ENCODE data around the gene IL22RA1.

The IL22RA1 gene

GRCh38 chr1:24168245-24168644 is 25.3 kb upstream of the IL22RA1 start:
- in situ Hi-C loops (cut with HindIII; ENCODE audit: low sequenced_read_pairs) = no loop called here

DNA sequence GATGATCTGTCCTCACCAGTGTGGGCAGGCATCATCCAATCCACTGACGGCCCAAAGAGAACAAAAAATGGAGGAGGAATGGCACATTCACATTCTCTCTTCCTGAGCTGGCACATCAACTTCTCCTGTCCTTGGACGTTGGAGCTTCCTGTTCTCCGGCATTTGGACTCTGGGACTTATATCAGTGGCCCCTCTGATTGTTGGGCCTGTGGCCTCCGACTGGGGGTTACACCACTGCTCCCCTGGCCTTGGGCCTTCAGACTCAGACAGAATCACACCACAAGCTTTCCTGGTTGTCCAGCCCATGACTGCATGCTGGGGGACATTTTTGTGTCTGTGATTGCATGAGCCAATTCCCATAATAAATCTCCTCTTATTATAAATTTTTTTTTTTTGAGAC is 24.1 kb upstream of the IL22RA1 start:
- in situ Hi-C loops (cut with HindIII; ENCODE audit: low sequenced_read_pairs) = no loop called here

DNA sequence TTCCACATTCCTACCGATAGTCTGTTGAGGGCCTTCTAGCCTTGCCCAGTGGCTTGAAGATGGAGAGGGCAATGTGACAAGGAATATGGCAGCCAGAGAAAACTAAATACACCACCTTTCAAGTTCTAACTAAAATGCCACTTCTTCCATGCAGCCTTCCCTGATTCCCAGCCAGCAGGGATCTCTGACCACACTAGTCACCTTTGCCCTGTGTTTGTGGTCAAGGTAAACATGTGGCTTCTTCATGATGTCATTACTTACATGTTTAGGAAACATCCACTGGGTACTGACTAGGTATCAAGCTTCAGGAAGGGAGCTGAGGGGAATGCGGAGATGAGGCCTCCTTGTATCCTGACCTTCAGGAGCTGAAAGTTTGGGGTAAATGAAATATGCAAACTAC is 22.6 kb upstream of the IL22RA1 start:
- in situ Hi-C loops (cut with HindIII; ENCODE audit: low sequenced_read_pairs) = no loop called here

GRCh38 chr1:24164004-24164403 is 21.1 kb upstream of the IL22RA1 start:
- in situ Hi-C loops (cut with HindIII; ENCODE audit: low sequenced_read_pairs) = no loop called here

- in situ Hi-C loops (cut with HindIII; ENCODE audit: low sequenced_read_pairs) = no loop called here
Measured at GRCh38 chr1:24162201-24162600, 19.3 kb upstream of the IL22RA1 start.

- in situ Hi-C loops (cut with HindIII; ENCODE audit: low sequenced_read_pairs) = no loop called here
Measured at GRCh38 chr1:24161270-24161669, 18.3 kb upstream of the IL22RA1 start.

GRCh38 chr1:24159366-24159765 is 16.4 kb upstream of the IL22RA1 start:
- in situ Hi-C loops (cut with HindIII; ENCODE audit: low sequenced_read_pairs) = no loop called here

- in situ Hi-C loops (cut with HindIII; ENCODE audit: low sequenced_read_pairs) = no loop called here
Measured at GRCh38 chr1:24157918-24158481, 15.1 kb upstream of the IL22RA1 start.

DNA sequence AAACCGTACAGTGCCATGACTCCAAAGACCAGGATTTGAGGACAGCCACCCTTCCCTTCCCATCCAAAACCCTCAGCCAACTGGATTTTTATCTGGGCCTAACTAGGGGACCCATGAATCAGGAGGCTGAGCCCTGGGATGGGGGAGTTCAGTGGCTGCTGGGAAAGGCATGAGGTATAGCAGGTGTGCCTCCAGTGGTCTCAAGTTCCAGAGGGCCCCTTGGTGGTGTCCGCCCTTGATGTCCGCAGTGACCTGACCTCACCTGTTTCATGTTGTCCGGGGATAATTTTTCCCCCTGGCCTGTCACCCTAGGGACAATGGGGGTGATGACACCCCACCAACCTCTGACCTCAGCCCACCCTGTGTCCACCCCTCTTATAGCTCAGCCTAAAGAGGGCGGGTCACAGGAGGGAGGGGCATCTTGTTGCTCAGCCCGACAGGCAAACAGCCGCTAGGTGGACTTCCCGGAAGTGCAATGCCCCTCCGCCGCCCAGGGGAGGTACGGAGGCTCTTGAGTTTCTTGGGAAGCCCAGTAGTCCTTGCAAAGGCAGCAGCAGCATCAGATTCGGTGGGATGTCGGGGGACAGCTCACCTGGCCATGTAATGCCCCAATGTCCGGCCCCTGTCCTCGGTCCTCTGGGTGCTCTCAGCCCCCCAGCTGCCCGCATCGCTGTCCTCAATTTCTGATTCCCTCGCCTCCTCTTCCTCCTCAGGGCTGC is 13.8 kb upstream of the IL22RA1 start:
- in situ Hi-C loops (cut with HindIII; ENCODE audit: low sequenced_read_pairs) = no loop called here

DNA sequence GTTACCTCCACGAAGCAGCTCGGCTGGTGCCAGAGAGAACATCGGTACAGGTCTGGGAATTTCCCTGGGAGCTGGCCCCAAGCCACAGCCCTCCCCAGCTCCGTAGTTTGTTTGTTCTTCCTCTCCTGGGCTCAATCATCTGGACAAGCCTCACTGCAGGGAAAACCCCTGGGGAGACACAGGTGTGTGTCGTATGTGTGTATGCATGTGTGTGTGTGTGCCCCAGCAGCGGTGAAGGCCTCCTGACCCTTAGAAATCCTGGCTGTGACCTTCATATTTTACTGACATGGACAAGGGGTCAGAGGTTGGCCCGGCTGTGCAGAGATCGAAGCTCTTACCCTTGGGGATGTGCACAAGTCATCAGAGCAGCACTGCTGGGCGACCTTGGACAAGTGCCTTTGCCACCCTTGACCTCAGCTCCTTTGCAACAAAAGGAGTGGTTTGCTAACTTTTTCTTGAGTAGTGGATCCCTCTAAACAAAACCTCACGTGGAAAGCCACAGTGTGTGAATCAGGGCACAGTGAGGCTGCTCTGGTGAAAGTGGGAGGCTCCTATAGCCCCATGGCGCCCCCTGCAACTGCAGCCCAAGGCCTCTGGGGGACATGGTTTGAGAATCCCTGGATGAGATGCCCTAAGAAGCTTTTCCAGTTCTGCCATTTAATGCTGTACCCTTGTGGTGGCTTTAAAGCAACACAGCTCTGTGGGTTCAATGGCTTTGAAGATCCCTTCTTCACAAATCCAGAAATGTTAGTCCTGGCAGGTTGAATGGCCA is 12.3 kb upstream of the IL22RA1 start:
- in situ Hi-C loops (cut with HindIII; ENCODE audit: low sequenced_read_pairs) = no loop called here

- in situ Hi-C loops (cut with HindIII; ENCODE audit: low sequenced_read_pairs) = no loop called here
Measured at GRCh38 chr1:24154215-24154614, 11.3 kb upstream of the IL22RA1 start.

GRCh38 chr1:24152631-24153494 is 9.9 kb upstream of the IL22RA1 start:
- in situ Hi-C loops (cut with HindIII; ENCODE audit: low sequenced_read_pairs) = no loop called here

DNA sequence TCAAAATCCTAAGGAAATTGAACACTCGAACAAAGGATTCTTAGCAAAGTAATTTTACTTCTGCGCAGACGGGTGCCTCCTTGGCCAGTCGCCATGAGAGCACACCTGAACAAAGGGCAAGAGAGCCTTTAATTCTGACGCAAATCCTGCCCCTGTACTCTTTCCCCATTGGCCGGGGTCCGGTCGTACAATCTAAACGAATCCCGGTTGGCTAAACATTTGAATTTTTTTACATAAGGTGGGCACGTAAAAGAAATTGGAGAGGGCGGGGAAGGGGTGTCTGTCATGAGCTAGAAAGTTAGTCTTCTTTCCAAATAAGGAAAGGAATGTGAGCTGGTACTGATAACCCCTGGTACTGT is 8.2 kb upstream of the IL22RA1 start:
- in situ Hi-C loops (cut with HindIII; ENCODE audit: low sequenced_read_pairs) = no loop called here

DNA sequence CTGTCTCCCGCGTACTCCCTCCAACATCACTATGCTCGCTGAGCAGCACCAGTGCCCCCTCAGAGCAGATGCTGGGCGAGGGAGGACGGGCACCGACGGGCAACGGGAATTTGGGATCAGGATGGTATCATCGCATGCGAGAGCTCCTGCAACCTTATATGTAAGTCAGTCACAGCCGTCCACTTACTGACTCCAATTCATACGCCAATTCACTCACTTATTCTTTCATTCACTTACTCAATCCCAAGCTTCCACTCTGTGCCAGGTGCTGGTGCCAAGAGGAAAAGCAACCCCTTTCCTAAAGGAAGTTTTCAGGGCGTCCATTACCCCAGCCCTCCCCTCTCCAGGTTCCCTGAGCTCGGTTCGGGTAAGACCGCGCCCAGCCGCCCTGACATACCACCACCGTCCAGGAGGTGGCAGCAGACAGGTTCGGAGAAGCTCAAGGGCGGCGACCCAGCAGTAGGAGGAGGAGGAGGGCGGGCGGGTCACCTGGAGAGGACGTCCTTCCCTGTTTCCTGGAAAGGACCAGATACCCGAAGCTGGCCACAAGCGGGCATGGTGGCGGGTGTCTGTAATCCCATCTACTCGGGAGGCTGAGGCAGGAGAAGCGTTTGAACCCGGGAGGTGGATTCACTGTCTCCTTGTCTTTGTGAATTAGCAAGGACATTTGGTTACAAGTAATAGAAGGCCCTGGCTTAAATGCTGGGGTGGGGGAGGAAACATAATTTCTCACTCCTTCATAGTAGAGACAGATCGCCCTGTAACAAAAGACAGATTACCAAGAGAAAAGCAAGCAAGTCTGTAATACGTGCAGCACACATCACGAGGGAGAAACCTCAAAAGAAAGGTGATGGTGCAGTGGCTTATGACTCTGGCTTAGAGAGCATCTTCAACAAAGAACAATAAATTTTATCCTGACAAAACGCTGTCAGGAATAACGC is 7.6 kb upstream of the IL22RA1 start:
- in situ Hi-C loops (cut with HindIII; ENCODE audit: low sequenced_read_pairs) = no loop called here

GRCh38 chr1:24149866-24150233 is 6.9 kb upstream of the IL22RA1 start:
- in situ Hi-C loops (cut with HindIII; ENCODE audit: low sequenced_read_pairs) = loop anchor here (5.0 to 10.0 kb wide), 2 partner anchors 77 to 85 kb away; no protein-coding TSS in a partner anchor

GRCh38 chr1:24147816-24148215 is 4.9 kb upstream of the IL22RA1 start:
- in situ Hi-C loops (cut with HindIII; ENCODE audit: low sequenced_read_pairs) = loop anchor here (5.0 to 10.0 kb wide), 2 partner anchors 79 to 83 kb away; no protein-coding TSS in a partner anchor

DNA sequence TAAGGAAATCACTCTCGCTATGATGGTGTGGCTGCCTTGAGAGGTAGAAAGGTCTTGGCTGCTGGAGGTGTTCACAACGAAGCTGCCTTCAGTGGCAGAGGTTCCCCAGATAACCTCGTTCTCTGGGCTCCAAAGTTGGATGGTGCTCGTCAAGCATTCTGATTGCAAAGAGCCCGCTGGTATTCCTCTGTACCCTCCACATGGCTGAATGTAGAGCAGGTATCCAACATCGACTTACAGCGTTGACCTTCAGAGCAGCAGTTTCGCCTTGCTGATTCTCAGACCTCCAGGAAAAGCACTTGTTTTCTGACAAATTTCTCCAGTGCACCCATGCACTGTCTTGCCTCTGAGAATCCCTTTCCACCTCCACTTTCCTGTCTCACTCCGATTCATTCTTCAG is 4.3 kb upstream of the IL22RA1 start:
- in situ Hi-C loops (cut with HindIII; ENCODE audit: low sequenced_read_pairs) = loop anchor here (5.0 to 10.0 kb wide), 2 partner anchors 80 to 82 kb away; no protein-coding TSS in a partner anchor

DNA sequence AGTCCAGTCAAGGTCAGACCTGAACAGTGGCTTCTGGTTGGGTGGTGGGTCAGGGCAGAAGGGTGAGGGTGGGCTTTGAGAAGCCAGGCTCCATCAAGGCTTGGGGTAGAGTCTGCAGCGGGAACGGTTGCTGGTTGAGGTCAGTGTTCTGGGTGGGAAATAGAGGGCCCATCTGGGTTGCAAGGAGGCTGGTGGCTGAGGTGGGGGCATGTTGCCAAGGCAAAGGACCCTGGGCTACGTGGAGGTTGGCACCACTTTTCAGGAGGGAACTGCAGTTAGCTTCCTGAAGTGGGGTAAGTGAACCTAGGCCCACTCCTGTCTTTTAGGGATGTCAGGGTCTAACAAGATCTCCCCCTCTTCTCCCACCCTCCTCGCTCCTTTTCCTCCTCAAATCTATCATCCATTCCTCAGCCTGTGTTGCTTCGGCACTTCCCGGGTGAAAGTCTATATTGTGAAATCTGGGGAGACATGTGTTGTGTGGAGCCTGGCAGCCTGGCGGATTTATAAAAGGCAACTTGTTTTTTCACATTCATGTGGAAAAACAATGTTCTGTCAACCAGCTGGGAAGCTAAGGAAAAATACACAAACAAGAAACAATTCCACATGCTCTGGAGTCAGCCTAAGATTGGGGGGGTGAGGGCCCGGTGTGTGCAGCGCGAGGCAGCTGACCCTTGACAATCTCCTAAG is 1.5 kb downstream of the IL22RA1 start:
- in situ Hi-C loops (cut with HindIII; ENCODE audit: low sequenced_read_pairs) = loop anchor here (10.0 kb wide), 1 partner anchor 77 kb away; no protein-coding TSS in a partner anchor

DNA sequence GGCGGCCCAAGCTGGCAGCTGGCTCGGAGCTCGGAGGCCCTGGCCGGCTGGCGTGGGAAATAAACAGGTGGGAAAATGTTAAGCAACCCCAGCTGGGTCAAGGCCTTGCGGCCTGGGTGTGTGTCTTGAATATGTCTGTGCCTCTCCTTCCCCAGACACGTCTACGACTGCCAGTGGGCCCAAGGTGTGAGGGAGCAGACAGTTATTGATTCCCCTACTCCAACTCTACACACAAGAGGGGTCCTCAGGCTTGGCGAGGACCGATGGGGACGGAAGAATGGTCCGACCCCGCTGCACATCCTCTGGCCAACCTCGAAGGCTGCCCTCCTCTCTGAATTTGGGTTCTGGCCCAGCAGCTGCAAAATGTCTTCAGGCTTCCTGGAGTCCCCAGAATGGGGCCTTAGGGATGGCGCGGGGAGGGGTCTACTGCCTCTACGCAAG is 2.2 kb downstream of the IL22RA1 start:
- in situ Hi-C loops (cut with HindIII; ENCODE audit: low sequenced_read_pairs) = loop anchor here (10.0 kb wide), 1 partner anchor 76 kb away; no protein-coding TSS in a partner anchor
